H1 (cell line): ENCODE measurements around the gene RNF187. TPM values are rescaled to one million over a fixed set of nuclear protein-coding genes. Genes with fewer than 3 reads are reported as not detected.
A peak's percentile ranks its signal among the peaks of the same experiment; 100 is the strongest.

ENCODE experiments used
- EZH2 ChIP-seq: fragments of 200-600 bp; sonication (generic); IDR thresholded peaks from 2 replicates; pipeline ENCODE4 v1.7.1; 2012; ENCODE audit warnings: low read depth, mild to moderate bottlenecking, moderate library complexity, low read length, inconsistent platforms; ENCODE audit not compliant: severe bottlenecking
- RBBP5 ChIP-seq: IDR thresholded peaks from 2 replicates; pipeline ENCODE4 v1.7.1; 2012; ENCODE audit warnings: low read depth, mild to moderate bottlenecking, inconsistent platforms, low read length, moderate library complexity, borderline replicate concordance
- polyA plus RNA-seq, 7 experiments: library from polyadenylated mRNA; depleted of rRNA in 3 of 7; stranded (reverse) in 5 of 7; unstranded in 2 of 7; fragments of >200 nt in 5 of 7; fragments of 200-250 nt in 2 of 7; gene quantifications; 1 replicate in 5 of 7; 2 replicates in 1 of 7; 4 replicates in 1 of 7; pipeline versions ENCODE4 v1.2.1 to v1.2.3, GENCODE V29; 2011 to 2013; ENCODE audit warnings: missing spikeins in 2 of 7, mixed read lengths in 2 of 7
- total RNA-seq: library from RNA; stranded (reverse); fragmentation: NEBNext Ultra II Directional; extraction: Animal tissue kit (Norgen Biotek cat#: 25700); gene quantifications from 2 replicates; pipeline ENCODE4 v1.2.1, GENCODE V29; 2021

Gene RNF187
- total and polyA plus RNA-seq, 2 of the 8 experiments (the other 6 are each of a cell fraction or from before 2014, with no cell fraction given), result 47.0 to 113 TPM

DNA sequence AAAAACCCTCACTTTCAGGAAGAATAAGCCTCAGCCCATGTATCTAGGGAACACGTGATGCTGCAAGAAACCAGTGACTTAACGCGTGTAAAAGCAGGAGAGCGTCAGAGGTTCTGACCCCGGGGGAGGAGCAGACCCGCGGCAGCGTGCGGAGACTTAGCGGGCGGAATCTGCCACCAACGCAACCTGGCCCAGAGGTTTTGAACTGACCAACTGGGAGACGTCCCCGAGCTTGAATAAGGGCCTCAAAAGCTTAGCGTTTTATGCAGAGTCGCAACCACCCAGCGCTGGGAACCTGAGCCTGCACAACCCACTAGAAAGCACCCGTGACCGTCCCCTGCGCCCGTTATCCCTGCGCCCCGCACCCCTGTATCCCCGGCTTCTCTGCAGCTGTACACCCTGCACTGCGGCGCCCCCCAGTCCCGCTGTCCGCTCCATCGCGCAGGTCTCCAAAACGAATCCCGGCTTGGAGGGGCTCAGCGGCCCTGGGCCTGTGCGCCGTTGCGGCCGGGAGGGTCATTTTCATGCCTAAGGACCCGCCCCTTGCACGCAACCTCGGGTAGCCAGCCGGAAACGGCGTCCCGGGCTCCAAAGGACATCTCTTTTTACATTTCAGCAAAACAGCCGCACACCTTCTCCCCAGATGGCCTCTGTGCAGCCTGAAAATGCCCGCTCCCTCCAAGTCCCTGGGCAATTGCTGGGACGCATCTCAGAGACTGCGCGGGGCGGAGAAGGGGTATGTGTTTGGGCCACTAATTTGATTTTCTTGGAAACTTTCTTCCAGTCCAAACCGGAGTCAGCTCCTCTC is 41.1 kb upstream of the RNF187 start (continued):
- TF ChIP-seq RBBP5 (peak; percentile 47; the same call in 1 of the 2 replicates), EZH2 (peak; percentile 70)
